IPS-15b (cell line): ENCODE results near the gene CHKA.

ENCODE experiments used
- H3K27me3 ChIP-seq: one replicate; pipeline ENCODE4 v1.6.1; 2013; ENCODE audit warnings: low read length; ENCODE audit not compliant: control insufficient read depth, insufficient read depth
- H3K36me3 ChIP-seq: one replicate; pipeline ENCODE4 v1.6.1; 2013; ENCODE audit warnings: low read length; ENCODE audit not compliant: control insufficient read depth, insufficient read depth
- H3K4me1 ChIP-seq: one replicate; pipeline ENCODE4 v1.6.1; 2013; ENCODE audit warnings: mild to moderate bottlenecking, low read length; ENCODE audit not compliant: control insufficient read depth, insufficient read depth
- H3K4me3 ChIP-seq: one replicate; pipeline ENCODE4 v1.5.1; 2013; ENCODE audit warnings: low read depth, low read length
- H3K9ac ChIP-seq: one replicate; pipeline ENCODE4 v1.6.1; 2013; ENCODE audit warnings: low read depth, mild to moderate bottlenecking, low read length
- H3K9me3 ChIP-seq: one replicate; pipeline ENCODE4 v1.6.1; 2013; ENCODE audit warnings: mild to moderate bottlenecking, low read length; ENCODE audit not compliant: control insufficient read depth, insufficient read depth

Gene CHKA

DNA sequence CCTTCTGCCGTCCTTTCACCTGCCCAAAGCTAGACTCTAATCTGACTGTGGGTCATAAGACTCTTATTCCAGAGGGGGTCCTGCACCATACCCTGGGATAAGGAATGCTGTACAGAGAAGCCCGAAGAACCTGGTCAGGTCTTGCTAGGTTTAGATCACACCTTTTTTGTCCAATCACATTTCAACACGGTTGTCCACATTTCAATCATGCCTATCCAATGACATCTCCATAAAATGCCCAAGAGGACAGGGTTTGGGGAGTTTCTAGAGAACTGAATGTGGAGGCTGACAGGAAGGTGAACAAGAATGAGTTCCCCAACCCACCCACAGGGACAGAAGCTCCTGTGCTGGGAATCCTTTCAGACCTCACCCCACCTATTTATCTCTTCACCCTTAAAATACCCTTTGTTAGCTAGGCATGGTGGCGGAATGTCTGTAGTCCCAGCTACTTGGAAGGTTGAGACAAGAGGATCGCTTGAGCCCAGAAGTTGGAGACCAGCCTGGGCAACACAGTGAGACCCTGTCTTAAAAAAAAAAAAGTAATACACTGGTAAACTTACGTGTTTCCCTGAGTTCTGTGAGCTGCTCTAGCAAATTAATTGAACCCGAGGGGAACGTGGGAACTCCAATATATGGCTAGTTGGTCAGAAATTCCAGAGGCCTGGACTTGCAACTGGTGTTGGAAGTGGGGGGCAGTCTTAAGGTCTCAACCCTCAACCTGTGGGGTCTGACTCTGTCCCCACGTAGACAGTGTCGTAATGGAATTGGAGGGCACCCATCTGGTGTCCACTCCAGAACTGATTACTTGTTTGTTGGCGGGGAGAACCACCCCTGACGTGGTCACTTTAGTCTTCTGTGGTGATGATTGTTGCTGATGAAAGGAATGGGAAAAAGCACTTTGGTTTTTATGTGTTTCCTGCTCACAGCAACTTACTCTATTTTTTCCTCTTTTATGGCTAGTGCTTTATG lies 64.6 kb downstream of the CHKA start:
- H3K4me1 ChIP-seq, result no peaks in the 10 kb centered on the region
- H3K27me3 ChIP-seq, result no peaks in the 10 kb centered on the region
- H3K9me3 ChIP-seq, result no peaks in the 10 kb centered on the region
- H3K36me3 ChIP-seq, result peaks cover 11% of the 10 kb centered on the region
- no peak overlapping the region for H3K4me3 ChIP-seq
- no peak overlapping the region for H3K9ac ChIP-seq

DNA sequence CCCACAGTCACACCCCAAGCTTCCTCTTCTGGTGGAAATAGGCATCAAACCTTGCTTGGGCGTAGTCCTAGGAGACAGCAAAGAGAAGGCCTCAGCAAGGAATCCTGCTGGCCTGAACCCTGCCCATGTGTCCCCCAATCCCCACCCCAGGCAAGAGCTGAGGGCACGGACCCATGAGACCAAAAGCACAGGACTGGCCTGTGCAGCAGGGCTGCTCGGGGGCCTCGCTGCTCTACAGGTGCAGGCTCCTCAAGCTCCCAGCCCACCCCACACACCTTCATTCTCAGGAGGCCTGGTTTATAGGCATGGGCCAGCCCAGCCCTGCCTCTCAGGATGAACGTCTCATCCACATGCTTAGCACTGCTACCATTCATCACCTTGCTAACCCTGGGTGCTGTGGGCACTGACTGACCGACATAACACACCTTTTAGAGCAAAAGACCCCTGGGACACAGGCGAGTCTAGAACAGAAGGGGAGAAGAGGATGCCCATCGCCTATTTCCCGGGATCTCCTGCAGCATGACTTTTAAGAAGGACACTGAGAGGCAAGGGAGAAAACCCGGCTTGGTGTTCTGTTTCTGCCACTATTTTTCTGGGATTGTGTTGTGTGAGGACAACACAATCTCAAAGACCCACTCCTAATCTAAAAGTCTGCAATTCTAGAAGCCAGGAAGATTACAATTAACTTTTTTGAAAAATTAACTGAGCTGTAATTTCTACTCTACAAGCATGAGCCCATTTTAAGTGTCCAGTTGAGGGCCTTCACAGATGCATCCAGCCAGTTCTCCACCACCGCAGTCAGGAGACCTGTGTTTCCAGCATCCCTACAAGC lies 67.0 kb downstream of the CHKA start:
- H3K4me3 ChIP-seq, result no peak overlapping the region
- no peak overlapping the region for H3K9ac ChIP-seq
- no peaks in the 10 kb centered on the region for H3K27me3 ChIP-seq
- no peaks in the 10 kb centered on the region for H3K9me3 ChIP-seq
- no peaks in the 10 kb centered on the region for H3K4me1 ChIP-seq
- H3K36me3 ChIP-seq, result peaks cover 11% of the 10 kb centered on the region

DNA sequence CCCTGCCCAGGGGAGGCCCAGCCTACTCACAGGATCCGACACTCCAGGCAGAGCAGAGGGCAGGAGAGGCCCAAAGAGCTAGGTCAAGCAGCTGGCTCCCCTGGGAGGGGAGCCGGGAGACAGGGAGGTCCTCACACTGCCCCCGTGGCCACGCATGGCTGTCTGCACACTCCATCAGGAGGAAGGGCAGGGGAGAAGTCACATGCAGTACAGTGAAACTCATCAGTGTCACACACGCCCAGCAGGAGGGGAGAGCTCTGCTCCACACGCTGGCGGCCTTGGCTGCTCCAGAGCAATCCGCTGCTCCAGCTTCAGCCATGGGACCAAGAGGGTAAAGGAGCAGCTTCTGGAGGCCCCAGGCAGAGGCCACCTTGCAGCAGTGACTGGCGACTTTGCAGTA lies 68.1 kb downstream of the CHKA start:
- Histone ChIP-seq H3K9ac (no peak overlapping the region), H3K4me3 (no peak overlapping the region), H3K9me3 (no peaks in the 10 kb centered on the region), H3K4me1 (no peaks in the 10 kb centered on the region), H3K27me3 (no peaks in the 10 kb centered on the region), H3K36me3 (peaks cover 12% of the 10 kb centered on the region)

DNA sequence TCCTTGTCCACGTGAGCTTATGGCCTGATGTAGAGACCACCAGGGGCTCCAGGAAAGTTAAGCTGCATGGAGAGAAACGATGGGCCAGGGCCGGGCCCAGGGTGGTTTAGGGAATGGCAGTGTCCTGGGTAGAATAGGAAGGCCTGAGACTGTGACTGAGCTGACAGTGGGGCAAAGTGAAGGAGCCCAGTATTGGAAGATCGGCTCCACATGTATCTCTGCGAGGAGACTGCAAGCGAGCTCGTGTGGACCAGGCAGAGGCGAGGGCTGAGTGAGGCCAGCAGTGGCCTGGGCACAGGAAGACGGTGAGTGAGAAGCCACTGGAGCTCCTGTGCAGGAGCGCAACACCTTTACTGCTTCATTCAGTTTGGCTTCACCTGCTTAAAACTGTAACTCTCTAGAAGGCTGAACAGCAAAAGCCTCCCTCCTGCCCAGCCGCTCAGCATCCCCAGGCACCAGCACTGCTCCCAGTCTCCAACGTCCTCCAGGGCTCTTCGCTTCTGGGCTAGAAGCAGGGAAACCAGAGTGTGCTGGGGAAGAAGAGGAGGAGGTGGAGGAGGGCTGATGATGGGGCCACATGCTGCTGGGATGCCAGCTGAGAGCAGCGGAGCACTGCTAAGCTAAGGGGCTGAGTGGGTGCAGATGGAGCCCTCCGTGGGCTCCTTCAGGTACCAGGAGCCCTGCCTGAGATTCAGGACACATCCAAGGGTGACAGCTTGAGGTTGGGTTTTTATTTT lies 68.9 kb downstream of the CHKA start:
- H3K9me3 ChIP-seq, result no peaks in the 10 kb centered on the region
- no peak overlapping the region for H3K9ac ChIP-seq
- H3K4me3 ChIP-seq, result no peak overlapping the region
- peaks cover 12% of the 10 kb centered on the region for H3K36me3 ChIP-seq
- no peaks in the 10 kb centered on the region for H3K4me1 ChIP-seq
- H3K27me3 ChIP-seq, result no peaks in the 10 kb centered on the region

DNA sequence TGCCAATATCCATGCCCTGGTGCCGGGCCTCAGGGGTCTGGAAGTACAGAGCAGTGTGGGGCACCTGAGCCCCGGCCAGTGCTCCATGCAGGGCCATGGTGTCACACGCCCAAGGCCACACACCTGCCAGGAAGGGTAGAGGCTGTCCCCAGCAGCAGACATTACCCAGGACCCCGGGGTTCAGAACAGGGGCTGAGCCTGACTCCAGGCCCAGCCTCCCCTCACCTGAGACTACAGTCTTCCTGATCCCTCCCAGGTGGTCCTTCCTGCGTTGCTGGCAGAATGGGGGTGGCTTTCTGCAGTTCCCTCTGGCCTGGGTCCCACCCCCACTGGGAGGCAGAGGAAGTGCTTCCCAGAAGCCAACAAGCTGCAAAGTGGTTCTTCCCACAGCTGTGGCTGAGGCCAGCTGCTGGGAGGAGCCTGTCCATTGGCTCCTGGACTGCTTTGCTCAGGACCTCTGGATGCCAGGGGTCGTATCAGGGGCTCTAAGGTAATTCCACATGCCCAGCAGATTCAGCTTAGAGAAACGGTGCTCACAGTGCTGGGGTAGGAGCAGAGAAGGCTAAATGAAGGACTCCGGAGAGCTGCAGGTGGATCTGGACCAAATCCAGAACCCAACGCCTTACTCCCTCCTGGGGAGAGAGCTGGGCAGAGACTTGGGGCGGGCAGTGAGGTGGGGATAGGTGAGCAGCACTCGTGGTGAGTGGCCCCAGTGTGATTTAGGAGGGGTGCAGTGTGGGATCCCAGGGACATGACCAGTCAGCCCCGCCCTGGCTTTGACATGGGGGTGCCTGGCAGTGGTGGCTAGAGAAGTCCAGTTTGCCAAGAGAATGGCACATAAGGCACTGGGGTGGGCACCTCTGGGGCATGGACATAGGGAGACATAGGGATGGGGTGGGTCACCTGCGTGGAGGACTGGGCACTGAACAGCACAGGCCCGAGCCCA lies 69.7 kb downstream of the CHKA start:
- Histone ChIP-seq H3K36me3 (peaks cover 13% of the 10 kb centered on the region), H3K9me3 (no peaks in the 10 kb centered on the region), H3K4me1 (no peaks in the 10 kb centered on the region), H3K4me3 (no peak overlapping the region), H3K27me3 (no peaks in the 10 kb centered on the region), H3K9ac (no peak overlapping the region)

DNA sequence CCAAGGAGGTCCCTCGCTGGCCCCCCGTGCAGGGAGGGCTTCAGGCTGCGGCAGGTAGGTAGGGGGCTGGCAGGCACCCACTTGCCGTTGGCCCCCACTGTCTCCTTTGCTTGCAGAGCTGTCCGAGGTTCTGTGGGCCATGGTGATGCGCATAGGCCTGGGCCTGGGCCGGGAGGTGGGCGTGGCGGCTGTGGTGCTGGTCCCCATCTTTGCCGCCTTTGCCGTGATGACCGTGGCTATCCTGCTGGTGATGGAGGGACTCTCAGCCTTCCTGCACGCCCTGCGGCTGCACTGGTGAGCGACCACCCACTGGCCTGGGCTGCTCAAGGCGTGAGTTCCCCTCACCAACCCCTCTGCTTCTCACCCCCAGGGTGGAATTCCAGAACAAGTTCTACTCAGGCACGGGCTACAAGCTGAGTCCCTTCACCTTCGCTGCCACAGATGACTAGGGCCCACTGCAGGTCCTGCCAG lies 70.8 kb downstream of the CHKA start:
- no peak overlapping the region for H3K9ac ChIP-seq
- H3K9me3 ChIP-seq, result no peaks in the 10 kb centered on the region
- H3K27me3 ChIP-seq, result no peaks in the 10 kb centered on the region
- H3K36me3 ChIP-seq, result peaks cover 19% of the 10 kb centered on the region
- H3K4me1 ChIP-seq, result no peaks in the 10 kb centered on the region
- H3K4me3 ChIP-seq, result no peak overlapping the region

DNA sequence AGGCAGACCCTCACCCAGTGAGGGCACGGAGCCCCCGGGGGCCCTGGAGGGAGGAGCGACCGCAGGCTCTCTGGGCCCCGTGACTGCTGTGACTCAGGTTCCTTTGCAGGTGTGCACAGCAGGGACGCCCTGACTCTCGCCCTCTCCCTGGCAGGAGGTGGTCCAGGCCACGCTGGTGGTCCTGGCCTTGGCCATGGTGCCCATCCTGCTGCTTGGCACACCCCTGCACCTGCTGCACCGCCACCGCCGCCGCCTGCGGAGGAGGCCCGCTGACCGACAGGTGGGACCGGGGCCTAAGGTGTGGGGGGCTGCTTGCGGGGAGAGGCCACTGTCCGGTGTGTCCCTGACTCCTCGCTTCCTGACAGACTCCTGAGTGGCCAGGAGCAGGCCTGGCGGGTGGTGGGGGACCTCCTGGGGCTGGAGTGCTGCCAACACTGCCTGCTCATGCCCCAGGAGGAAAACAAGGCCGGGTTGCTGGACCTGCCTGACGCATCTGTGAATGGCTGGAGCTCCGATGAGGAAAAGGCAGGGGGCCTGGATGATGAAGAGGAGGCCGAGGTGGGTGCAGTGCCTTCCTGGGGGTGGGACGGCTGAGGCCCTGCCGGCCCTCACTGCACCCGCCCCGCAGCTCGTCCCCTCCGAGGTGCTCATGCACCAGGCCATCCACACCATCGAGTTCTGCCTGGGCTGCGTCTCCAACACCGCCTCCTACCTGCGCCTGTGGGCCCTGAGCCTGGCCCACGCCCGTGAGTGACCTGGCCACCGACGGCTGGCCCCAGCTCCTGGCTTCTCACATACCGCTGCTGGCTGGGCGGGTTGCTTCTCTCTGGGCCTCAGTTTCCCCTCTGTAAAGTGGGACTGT lies 71.4 kb downstream of the CHKA start:
- Histone ChIP-seq H3K27me3 (no peaks in the 10 kb centered on the region), H3K4me1 (no peaks in the 10 kb centered on the region), H3K4me3 (no peak overlapping the region), H3K9ac (no peak overlapping the region), H3K9me3 (no peaks in the 10 kb centered on the region), H3K36me3 (peaks cover 23% of the 10 kb centered on the region)

DNA sequence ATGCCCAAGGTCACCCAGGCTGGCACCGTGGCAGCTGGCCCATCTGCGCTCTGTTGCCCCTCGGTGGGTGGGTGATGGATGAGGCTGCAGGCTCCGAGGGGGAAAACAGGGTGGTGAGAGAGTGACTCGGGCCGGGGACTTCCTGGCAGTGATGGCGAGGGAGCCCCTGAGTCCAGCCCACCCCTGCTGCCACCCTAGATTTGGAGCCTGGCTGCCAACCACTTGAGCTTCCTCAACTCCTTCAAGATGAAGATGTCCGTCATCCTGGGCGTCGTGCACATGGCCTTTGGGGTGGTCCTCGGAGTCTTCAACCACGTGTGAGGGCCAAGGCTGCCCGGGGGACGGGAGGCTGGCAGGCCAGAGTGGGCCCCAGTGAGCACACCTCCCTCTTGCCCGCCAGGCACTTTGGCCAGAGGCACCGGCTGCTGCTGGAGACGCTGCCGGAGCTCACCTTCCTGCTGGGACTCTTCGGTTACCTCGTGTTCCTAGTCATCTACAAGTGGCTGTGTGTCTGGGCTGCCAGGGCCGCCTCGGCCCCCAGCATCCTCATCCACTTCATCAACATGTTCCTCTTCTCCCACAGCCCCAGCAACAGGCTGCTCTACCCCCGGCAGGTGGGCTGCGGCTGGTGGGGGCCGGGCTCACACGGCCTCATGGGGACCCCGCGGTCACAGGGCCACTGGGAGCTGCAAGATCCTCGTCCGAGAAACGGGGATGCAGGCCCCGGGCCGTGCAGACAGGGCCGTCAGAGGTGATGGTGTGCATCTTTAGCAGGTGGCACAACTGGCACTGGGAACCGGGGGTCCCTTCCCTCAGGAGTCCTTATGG lies 72.3 kb downstream of the CHKA start:
- Histone ChIP-seq H3K36me3 (peaks cover 26% of the 10 kb centered on the region), H3K27me3 (no peaks in the 10 kb centered on the region), H3K9ac (no peak overlapping the region), H3K4me3 (no peak overlapping the region), H3K4me1 (no peaks in the 10 kb centered on the region), H3K9me3 (no peaks in the 10 kb centered on the region)

DNA sequence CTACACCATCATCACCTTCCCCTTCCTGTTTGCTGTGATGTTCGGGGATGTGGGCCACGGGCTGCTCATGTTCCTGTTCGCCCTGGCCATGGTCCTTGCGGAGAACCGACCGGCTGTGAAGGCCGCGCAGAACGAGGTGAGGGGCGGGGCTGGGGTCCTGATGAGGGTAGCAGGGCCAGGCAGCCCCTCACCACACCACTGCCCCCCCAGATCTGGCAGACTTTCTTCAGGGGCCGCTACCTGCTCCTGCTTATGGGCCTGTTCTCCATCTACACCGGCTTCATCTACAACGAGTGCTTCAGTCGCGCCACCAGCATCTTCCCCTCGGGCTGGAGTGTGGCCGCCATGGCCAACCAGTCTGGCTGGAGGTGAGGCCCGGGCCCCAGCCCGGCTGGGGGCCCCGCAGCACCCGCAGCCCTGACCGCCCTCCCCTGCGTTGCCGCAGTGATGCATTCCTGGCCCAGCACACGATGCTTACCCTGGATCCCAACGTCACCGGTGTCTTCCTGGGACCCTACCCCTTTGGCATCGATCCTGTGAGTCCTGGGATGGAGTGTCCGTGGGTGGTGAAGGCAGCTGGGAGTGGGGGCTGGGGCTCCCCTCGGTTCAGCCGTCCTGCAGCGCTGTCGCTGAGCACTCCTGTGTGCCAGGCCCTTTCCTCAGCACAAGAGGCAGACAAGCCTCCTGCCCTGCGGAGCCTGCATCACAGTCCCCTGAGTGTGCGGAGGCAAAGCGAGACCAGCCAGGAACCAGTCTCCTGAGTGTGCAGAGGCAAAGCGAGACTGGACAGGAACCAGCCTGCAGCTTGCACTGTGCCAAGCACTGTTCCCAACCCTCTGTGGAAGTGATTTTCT lies 73.5 kb downstream of the CHKA start:
- Histone ChIP-seq H3K36me3 (peaks cover 26% of the 10 kb centered on the region), H3K4me1 (no peaks in the 10 kb centered on the region), H3K4me3 (no peak overlapping the region), H3K9ac (no peak overlapping the region), H3K27me3 (no peaks in the 10 kb centered on the region), H3K9me3 (no peaks in the 10 kb centered on the region)
